ENCODE results near the gene NFIX. TPM values are rescaled to one million over a fixed set of nuclear protein-coding genes. Genes with fewer than 3 reads are reported as not detected.

NFIX gene
- total RNA-seq, 1 donor, result 114 TPM

DNA sequence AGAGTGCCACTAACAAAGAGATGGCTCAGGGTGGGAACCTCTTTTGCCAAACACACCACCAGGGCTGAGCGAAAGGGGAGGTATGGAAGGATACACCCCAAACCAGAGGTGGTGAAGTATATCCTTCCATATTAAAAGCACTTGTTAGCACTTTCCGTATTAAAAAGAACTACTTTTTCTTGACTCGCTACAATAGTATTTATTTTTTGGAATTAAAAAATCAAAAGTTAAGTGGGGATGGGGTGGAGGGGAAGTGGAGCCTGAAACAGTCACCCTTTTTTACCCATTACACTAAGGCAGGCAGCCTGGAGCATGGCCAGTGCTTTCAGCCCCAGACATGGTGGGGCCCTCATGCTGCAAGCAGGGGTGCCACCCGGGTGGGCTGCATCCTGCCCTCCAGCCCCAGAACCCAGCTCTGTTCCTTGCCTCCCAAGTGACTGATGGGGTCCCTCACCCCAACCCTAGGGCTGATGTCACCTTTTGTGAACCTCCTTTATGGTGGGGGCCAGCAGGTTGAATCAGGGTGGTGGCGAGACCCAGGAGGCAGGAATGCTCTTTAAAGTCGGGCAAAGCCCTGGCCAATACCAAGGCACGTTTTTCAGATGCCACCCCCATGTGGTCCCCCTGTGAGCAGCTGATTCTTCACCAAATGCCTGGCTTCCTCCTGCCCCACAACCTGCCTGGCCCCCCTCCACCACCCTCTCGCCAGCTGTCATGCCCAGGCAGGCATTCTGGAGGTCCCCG is 76.3 kb downstream of the NFIX start:
- no peak overlapping the region for H3K4me3 ChIP-seq (ENCODE audit: insufficient read depth, low read length)
- peaks cover 29% of the 10 kb centered on the region for H3K36me3 ChIP-seq (ENCODE audit: insufficient read depth, low read length)
- no peak overlapping the region for H2AFZ ChIP-seq (ENCODE audit: low read length)
- no peaks in the 10 kb centered on the region for H3K4me1 ChIP-seq (ENCODE audit: insufficient read depth, low read length)
- H3K27me3 ChIP-seq (ENCODE audit: insufficient read depth, low read length), result no peaks in the 10 kb centered on the region
- H4K20me1 ChIP-seq (ENCODE audit: insufficient read depth, low read length), result peaks cover 53% of the 10 kb centered on the region
- no peaks in the 10 kb centered on the region for H3K9me3 ChIP-seq (ENCODE audit: low read depth, low read length)
- H3K27ac ChIP-seq (ENCODE audit: low read depth, low read length), result no peak overlapping the region
- peaks cover 65% of the 10 kb centered on the region for H3K79me2 ChIP-seq (ENCODE audit: insufficient read depth, low read length)
- TF ChIP-seq, protein P1, sequence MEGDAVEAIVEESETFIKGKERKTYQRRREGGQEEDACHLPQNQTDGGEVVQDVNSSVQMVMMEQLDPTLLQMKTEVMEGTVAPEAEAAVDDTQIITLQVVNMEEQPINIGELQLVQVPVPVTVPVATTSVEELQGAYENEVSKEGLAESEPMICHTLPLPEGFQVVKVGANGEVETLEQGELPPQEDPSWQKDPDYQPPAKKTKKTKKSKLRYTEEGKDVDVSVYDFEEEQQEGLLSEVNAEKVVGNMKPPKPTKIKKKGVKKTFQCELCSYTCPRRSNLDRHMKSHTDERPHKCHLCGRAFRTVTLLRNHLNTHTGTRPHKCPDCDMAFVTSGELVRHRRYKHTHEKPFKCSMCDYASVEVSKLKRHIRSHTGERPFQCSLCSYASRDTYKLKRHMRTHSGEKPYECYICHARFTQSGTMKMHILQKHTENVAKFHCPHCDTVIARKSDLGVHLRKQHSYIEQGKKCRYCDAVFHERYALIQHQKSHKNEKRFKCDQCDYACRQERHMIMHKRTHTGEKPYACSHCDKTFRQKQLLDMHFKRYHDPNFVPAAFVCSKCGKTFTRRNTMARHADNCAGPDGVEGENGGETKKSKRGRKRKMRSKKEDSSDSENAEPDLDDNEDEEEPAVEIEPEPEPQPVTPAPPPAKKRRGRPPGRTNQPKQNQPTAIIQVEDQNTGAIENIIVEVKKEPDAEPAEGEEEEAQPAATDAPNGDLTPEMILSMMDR (IDR thresholded peaks at IDR 0.05; ENCODE audit: extremely low read depth, low read depth, low read length), result no peak
- DNase-seq (ENCODE audit: insufficient read length, low spot score, missing footprints), result no peak
- H3K4me2 ChIP-seq (ENCODE audit: insufficient read depth, low read length), result no peak overlapping the region

DNA sequence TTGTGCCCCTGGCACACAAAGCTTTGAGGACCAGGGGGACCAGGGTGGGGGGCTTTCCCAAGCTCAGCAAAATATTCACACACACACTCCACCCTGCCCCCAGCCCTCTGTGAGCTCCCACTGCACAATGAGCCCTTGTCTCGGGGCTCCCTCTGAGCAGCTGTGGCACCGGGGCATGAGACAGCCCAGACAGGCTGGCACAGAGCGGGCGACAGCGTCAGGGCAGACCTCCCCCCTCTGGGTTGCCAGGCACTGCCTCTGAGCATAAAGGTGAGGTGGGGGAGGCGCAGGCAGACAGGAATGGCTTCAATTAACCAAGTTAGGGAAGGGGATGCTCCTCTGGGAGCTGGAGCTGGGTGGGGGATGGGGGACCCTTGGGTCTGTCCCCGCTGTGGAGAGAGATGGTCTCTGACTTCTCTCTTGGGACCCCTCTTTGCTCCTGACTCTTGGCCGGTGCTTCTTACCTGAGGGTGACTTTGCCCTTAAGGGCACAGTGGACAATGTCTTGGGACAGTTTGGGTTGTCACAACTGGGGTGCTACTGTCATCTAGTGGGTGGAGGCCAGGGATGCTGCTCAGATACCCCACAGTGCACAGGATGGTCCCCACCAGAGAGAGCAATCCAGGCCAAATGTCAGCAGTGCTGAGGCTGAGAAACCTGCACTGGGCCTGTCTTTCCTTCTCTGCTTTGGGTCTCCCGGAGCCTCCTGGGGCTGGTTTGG is 77.1 kb downstream of the NFIX start:
- Histone ChIP-seq H3K27me3 (ENCODE audit: insufficient read depth, low read length) (no peaks in the 10 kb centered on the region), H2AFZ (ENCODE audit: low read length) (no peak overlapping the region), H3K4me3 (ENCODE audit: insufficient read depth, low read length) (no peak overlapping the region), H4K20me1 (ENCODE audit: insufficient read depth, low read length) (peaks cover 46% of the 10 kb centered on the region), H3K4me2 (ENCODE audit: insufficient read depth, low read length) (no peak overlapping the region), H3K9me3 (ENCODE audit: low read depth, low read length) (no peaks in the 10 kb centered on the region), H3K36me3 (ENCODE audit: insufficient read depth, low read length) (peaks cover 36% of the 10 kb centered on the region), H3K27ac (ENCODE audit: low read depth, low read length) (no peak overlapping the region), H3K4me1 (ENCODE audit: insufficient read depth, low read length) (no peaks in the 10 kb centered on the region), H3K79me2 (ENCODE audit: insufficient read depth, low read length) (peaks cover 57% of the 10 kb centered on the region)
- DNase-seq (ENCODE audit: insufficient read length, low spot score, missing footprints), result no peak
- TF ChIP-seq, protein P1 (IDR thresholded peaks at IDR 0.05; ENCODE audit: extremely low read depth, low read depth, low read length), result no peak

- H3K79me2 ChIP-seq (ENCODE audit: insufficient read depth, low read length), result peaks cover 51% of the 10 kb centered on the region
- peaks cover 45% of the 10 kb centered on the region for H3K36me3 ChIP-seq (ENCODE audit: insufficient read depth, low read length)
Measured at GRCh38 chr19:13073263-13073662, 78.0 kb downstream of the NFIX start.

More at GRCh38 chr19:13073263-13073662, 78.0 kb downstream of the NFIX start:
- no peak overlapping the region for H3K4me2 ChIP-seq (ENCODE audit: insufficient read depth, low read length)
- no peak overlapping the region for H3K27ac ChIP-seq (ENCODE audit: low read depth, low read length)
- peaks cover 42% of the 10 kb centered on the region for H4K20me1 ChIP-seq (ENCODE audit: insufficient read depth, low read length)
- no peaks in the 10 kb centered on the region for H3K9me3 ChIP-seq (ENCODE audit: low read depth, low read length)
- no peak overlapping the region for H3K4me3 ChIP-seq (ENCODE audit: insufficient read depth, low read length)
- TF ChIP-seq, protein P1 (IDR thresholded peaks at IDR 0.05; ENCODE audit: extremely low read depth, low read depth, low read length), result no peak
- no peaks in the 10 kb centered on the region for H3K27me3 ChIP-seq (ENCODE audit: insufficient read depth, low read length)
- no peaks in the 10 kb centered on the region for H3K4me1 ChIP-seq (ENCODE audit: insufficient read depth, low read length)
- no peak for DNase-seq (ENCODE audit: insufficient read length, low spot score, missing footprints)
- no peak overlapping the region for H2AFZ ChIP-seq (ENCODE audit: low read length)
